ENCODE measurements around the gene DAB2IP.

Gene DAB2IP

GRCh38 chr9:121667214-121667613, 15.8 kb downstream of the DAB2IP start:
- 100% methylated on average over 6 of the region's 6 CpGs for WGBS (ENCODE audit: insufficient coverage)
- ChIA-PET CTCF (interaction anchor here (0.8 kb wide), 1 partner anchor 21 kb away, joined by 3 read pairs; no protein-coding TSS in a partner anchor), POLR2A (no interaction called here)
- DNase-seq = no peak
- no peaks in the 10 kb centered on the region for H3K36me3 ChIP-seq (ENCODE audit: control insufficient read depth in 4 of 4, insufficient read depth in 4 of 4, low read length in 3 of 4)
- H3K9me3 ChIP-seq (ENCODE audit: control extremely low read depth in 1 of 5, control insufficient read depth in 4 of 5, insufficient read depth in 2 of 5, low read depth in 1 of 5, low read length in 4 of 5) = no peaks in the 10 kb centered on the region
- no peak overlapping the region for H3K27ac ChIP-seq (ENCODE audit: insufficient read depth in 1 of 2, low read depth in 1 of 2, low read length in 2 of 2, poor library complexity in 1 of 2, severe bottlenecking in 2 of 2)
- no peak overlapping the region for H3K4me3 ChIP-seq (ENCODE audit: control insufficient read depth in 1 of 7, extremely low read depth in 1 of 7, insufficient read depth in 4 of 7, low read depth in 2 of 7, low read length in 6 of 7)
- H3K4me1 ChIP-seq (ENCODE audit: control extremely low read depth in 1 of 4, control insufficient read depth in 4 of 4, insufficient read depth in 4 of 4, low read length in 3 of 4) = no peaks in the 10 kb centered on the region
- peaks cover 0 to 3% (median 0%) of the 10 kb centered on the region in 5 experiments for H3K27me3 ChIP-seq (replicated peaks in 2 of 5; ENCODE audit: control insufficient read depth in 4 of 5, insufficient read depth in 5 of 5, low read length in 4 of 5)

DNA sequence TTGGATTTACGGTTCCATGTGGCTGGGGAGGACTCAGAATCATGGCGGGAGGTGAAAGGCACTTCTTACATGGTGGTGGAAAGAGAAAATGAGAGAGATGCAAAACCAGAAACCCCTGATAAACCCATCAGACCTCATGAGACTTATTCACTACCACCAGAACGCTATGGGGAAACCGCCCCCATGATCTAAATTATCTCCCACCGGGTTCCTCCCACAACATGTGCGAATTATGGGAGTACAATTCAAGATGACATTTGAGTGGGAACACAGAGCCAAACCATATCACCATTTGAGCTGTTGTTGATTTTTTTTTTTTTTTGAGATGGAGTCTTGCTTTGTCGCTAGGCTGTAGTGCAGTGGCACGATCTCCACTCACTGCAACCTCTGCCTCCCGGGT, 16.5 kb downstream of the DAB2IP start:
- Histone ChIP-seq H3K27ac (ENCODE audit: insufficient read depth in 1 of 2, low read depth in 1 of 2, low read length in 2 of 2, poor library complexity in 1 of 2, severe bottlenecking in 2 of 2) (no peak overlapping the region), H3K27me3 (replicated peaks in 2 of 5; ENCODE audit: control insufficient read depth in 4 of 5, insufficient read depth in 5 of 5, low read length in 4 of 5) (peaks cover 0 to 3% (median 0%) of the 10 kb centered on the region in 5 experiments), H3K9me3 (ENCODE audit: control extremely low read depth in 1 of 5, control insufficient read depth in 4 of 5, insufficient read depth in 2 of 5, low read depth in 1 of 5, low read length in 4 of 5) (no peaks in the 10 kb centered on the region), H3K36me3 (ENCODE audit: control insufficient read depth in 4 of 4, insufficient read depth in 4 of 4, low read length in 3 of 4) (no peaks in the 10 kb centered on the region), H3K4me1 (ENCODE audit: control extremely low read depth in 1 of 4, control insufficient read depth in 4 of 4, insufficient read depth in 4 of 4, low read length in 3 of 4) (no peaks in the 10 kb centered on the region), H3K4me3 (ENCODE audit: control insufficient read depth in 1 of 7, extremely low read depth in 1 of 7, insufficient read depth in 4 of 7, low read depth in 2 of 7, low read length in 6 of 7) (no peak overlapping the region)
- CTCF ChIA-PET = no interaction called here
- DNase-seq = no peak
- POLR2A ChIA-PET = interaction anchor here (0.6 kb wide), 1 partner anchor 11 kb away, joined by 4 read pairs; no protein-coding TSS in a partner anchor
- WGBS (ENCODE audit: insufficient coverage) = 100% methylated on average over 6 of the region's 9 CpGs

GRCh38 chr9:121670431-121670830, 19.0 kb downstream of the DAB2IP start:
- H3K36me3 ChIP-seq (ENCODE audit: control insufficient read depth in 4 of 4, insufficient read depth in 4 of 4, low read length in 3 of 4) = no peaks in the 10 kb centered on the region
- H3K4me1 ChIP-seq (ENCODE audit: control extremely low read depth in 1 of 4, control insufficient read depth in 4 of 4, insufficient read depth in 4 of 4, low read length in 3 of 4) = peaks cover 0 to 6% (median 0%) of the 10 kb centered on the region in 4 experiments
- CTCF ChIA-PET = interaction anchor here (1.0 to 1.7 kb wide), 2 partner anchors 10 to 13 kb away, joined by 3 to 8 read pairs; no protein-coding TSS in a partner anchor
- POLR2A ChIA-PET = no interaction called here
- no peak overlapping the region for H3K27ac ChIP-seq (ENCODE audit: insufficient read depth in 1 of 2, low read depth in 1 of 2, low read length in 2 of 2, poor library complexity in 1 of 2, severe bottlenecking in 2 of 2)
- 98% methylated on average over 5 of the region's 5 CpGs for WGBS (ENCODE audit: insufficient coverage)
- no peak overlapping the region for H3K4me3 ChIP-seq (ENCODE audit: control insufficient read depth in 1 of 7, extremely low read depth in 1 of 7, insufficient read depth in 4 of 7, low read depth in 2 of 7, low read length in 6 of 7)
- no peaks in the 10 kb centered on the region for H3K9me3 ChIP-seq (ENCODE audit: control extremely low read depth in 1 of 5, control insufficient read depth in 4 of 5, insufficient read depth in 2 of 5, low read depth in 1 of 5, low read length in 4 of 5)
- no peak for DNase-seq
- H3K27me3 ChIP-seq (replicated peaks in 2 of 5; ENCODE audit: control insufficient read depth in 4 of 5, insufficient read depth in 5 of 5, low read length in 4 of 5) = peaks cover 0 to 2% (median 0%) of the 10 kb centered on the region in 5 experiments

GRCh38 chr9:121671612-121672155, 20.2 kb downstream of the DAB2IP start:
- no peaks in the 10 kb centered on the region for H3K9me3 ChIP-seq (ENCODE audit: control extremely low read depth in 1 of 5, control insufficient read depth in 4 of 5, insufficient read depth in 2 of 5, low read depth in 1 of 5, low read length in 4 of 5)
- peaks cover 0 to 6% (median 0%) of the 10 kb centered on the region in 4 experiments for H3K4me1 ChIP-seq (ENCODE audit: control extremely low read depth in 1 of 4, control insufficient read depth in 4 of 4, insufficient read depth in 4 of 4, low read length in 3 of 4)
- ChIA-PET POLR2A (no interaction called here), CTCF (interaction anchor here (1.7 to 17.8 kb wide), 3 partner anchors 12 to 32 kb away, joined by 8 to 154 read pairs (median 27); no protein-coding TSS in a partner anchor)
- 92% methylated on average over 4 of the region's 5 CpGs for WGBS (ENCODE audit: insufficient coverage)
- H3K36me3 ChIP-seq (ENCODE audit: control insufficient read depth in 4 of 4, insufficient read depth in 4 of 4, low read length in 3 of 4) = no peaks in the 10 kb centered on the region
- no peak overlapping the region for H3K27ac ChIP-seq (ENCODE audit: insufficient read depth in 1 of 2, low read depth in 1 of 2, low read length in 2 of 2, poor library complexity in 1 of 2, severe bottlenecking in 2 of 2)
- DNase-seq = no peak
- no peak overlapping the region for H3K4me3 ChIP-seq (ENCODE audit: control insufficient read depth in 1 of 7, extremely low read depth in 1 of 7, insufficient read depth in 4 of 7, low read depth in 2 of 7, low read length in 6 of 7)
- peaks cover 0 to 2% (median 0%) of the 10 kb centered on the region in 5 experiments for H3K27me3 ChIP-seq (replicated peaks in 2 of 5; ENCODE audit: control insufficient read depth in 4 of 5, insufficient read depth in 5 of 5, low read length in 4 of 5)

GRCh38 chr9:121672213-121672612, 20.8 kb downstream of the DAB2IP start:
- Histone ChIP-seq H3K36me3 (ENCODE audit: control insufficient read depth in 4 of 4, insufficient read depth in 4 of 4, low read length in 3 of 4) (no peaks in the 10 kb centered on the region), H3K9me3 (ENCODE audit: control extremely low read depth in 1 of 5, control insufficient read depth in 4 of 5, insufficient read depth in 2 of 5, low read depth in 1 of 5, low read length in 4 of 5) (no peaks in the 10 kb centered on the region), H3K4me3 (ENCODE audit: control insufficient read depth in 1 of 7, extremely low read depth in 1 of 7, insufficient read depth in 4 of 7, low read depth in 2 of 7, low read length in 6 of 7) (no peak overlapping the region), H3K27ac (ENCODE audit: insufficient read depth in 1 of 2, low read depth in 1 of 2, low read length in 2 of 2, poor library complexity in 1 of 2, severe bottlenecking in 2 of 2) (no peak overlapping the region), H3K4me1 (ENCODE audit: control extremely low read depth in 1 of 4, control insufficient read depth in 4 of 4, insufficient read depth in 4 of 4, low read length in 3 of 4) (peaks cover 0 to 6% (median 0%) of the 10 kb centered on the region in 4 experiments), H3K27me3 (replicated peaks in 2 of 5; ENCODE audit: control insufficient read depth in 4 of 5, insufficient read depth in 5 of 5, low read length in 4 of 5) (peaks cover 0 to 2% (median 0%) of the 10 kb centered on the region in 5 experiments)
- WGBS (ENCODE audit: insufficient coverage) = 94% methylated on average over 7 of the region's 7 CpGs
- no peak for DNase-seq
- ChIA-PET CTCF (interaction anchor here (4.0 to 17.8 kb wide), 2 partner anchors 12 to 32 kb away, joined by 27 to 154 read pairs; no protein-coding TSS in a partner anchor), POLR2A (no interaction called here)

GRCh38 chr9:121672986-121673385, 21.6 kb downstream of the DAB2IP start:
- Histone ChIP-seq H3K36me3 (ENCODE audit: control insufficient read depth in 4 of 4, insufficient read depth in 4 of 4, low read length in 3 of 4) (no peaks in the 10 kb centered on the region), H3K27me3 (replicated peaks in 2 of 5; ENCODE audit: control insufficient read depth in 4 of 5, insufficient read depth in 5 of 5, low read length in 4 of 5) (peaks cover 0 to 2% (median 0%) of the 10 kb centered on the region in 5 experiments), H3K4me1 (ENCODE audit: control extremely low read depth in 1 of 4, control insufficient read depth in 4 of 4, insufficient read depth in 4 of 4, low read length in 3 of 4) (peaks cover 0 to 6% (median 0%) of the 10 kb centered on the region in 4 experiments), H3K4me3 (ENCODE audit: control insufficient read depth in 1 of 7, extremely low read depth in 1 of 7, insufficient read depth in 4 of 7, low read depth in 2 of 7, low read length in 6 of 7) (no peak overlapping the region), H3K9me3 (ENCODE audit: control extremely low read depth in 1 of 5, control insufficient read depth in 4 of 5, insufficient read depth in 2 of 5, low read depth in 1 of 5, low read length in 4 of 5) (no peaks in the 10 kb centered on the region), H3K27ac (ENCODE audit: insufficient read depth in 1 of 2, low read depth in 1 of 2, low read length in 2 of 2, poor library complexity in 1 of 2, severe bottlenecking in 2 of 2) (no peak overlapping the region)
- ChIA-PET POLR2A (no interaction called here), CTCF (interaction anchor here (1.0 to 17.8 kb wide), 6 partner anchors 11 to 63 kb away, joined by 4 to 154 read pairs (median 5); no protein-coding TSS in a partner anchor)
- no peak for DNase-seq
- WGBS (ENCODE audit: insufficient coverage) = no CpG with 5 or more reads among the region's 1 CpG

DNA sequence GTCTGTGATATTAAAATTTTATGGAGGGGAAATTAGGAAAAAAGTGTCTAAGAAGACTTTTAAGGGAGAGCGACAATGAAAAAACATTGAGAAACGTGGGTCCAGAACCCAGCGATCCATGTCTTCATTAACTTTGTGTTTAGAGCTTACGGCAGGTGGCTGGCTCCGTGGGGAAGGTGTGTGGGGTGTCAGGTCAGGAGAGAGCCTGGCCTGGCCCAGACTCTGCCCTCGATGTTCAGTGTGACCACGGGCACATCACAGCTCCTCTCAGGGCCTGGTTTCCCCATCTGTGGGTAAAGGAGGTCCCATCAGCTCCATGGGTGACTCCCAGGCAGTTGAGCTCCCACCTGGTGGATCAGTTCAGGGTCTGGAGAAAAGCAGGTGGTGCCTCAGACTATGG, 22.1 kb downstream of the DAB2IP start:
- ChIA-PET POLR2A (no interaction called here), CTCF (interaction anchor here (0.6 to 17.8 kb wide), 8 partner anchors 11 to 64 kb away, joined by 3 to 154 read pairs (median 4); no protein-coding TSS in a partner anchor)
- Histone ChIP-seq H3K27me3 (replicated peaks in 2 of 5; ENCODE audit: control insufficient read depth in 4 of 5, insufficient read depth in 5 of 5, low read length in 4 of 5) (peaks cover 0 to 2% (median 0%) of the 10 kb centered on the region in 5 experiments), H3K27ac (ENCODE audit: insufficient read depth in 1 of 2, low read depth in 1 of 2, low read length in 2 of 2, poor library complexity in 1 of 2, severe bottlenecking in 2 of 2) (no peak overlapping the region), H3K4me3 (ENCODE audit: control insufficient read depth in 1 of 7, extremely low read depth in 1 of 7, insufficient read depth in 4 of 7, low read depth in 2 of 7, low read length in 6 of 7) (no peak overlapping the region), H3K9me3 (ENCODE audit: control extremely low read depth in 1 of 5, control insufficient read depth in 4 of 5, insufficient read depth in 2 of 5, low read depth in 1 of 5, low read length in 4 of 5) (no peaks in the 10 kb centered on the region), H3K4me1 (ENCODE audit: control extremely low read depth in 1 of 4, control insufficient read depth in 4 of 4, insufficient read depth in 4 of 4, low read length in 3 of 4) (peaks cover 0 to 6% (median 0%) of the 10 kb centered on the region in 4 experiments), H3K36me3 (ENCODE audit: control insufficient read depth in 4 of 4, insufficient read depth in 4 of 4, low read length in 3 of 4) (no peaks in the 10 kb centered on the region)
- WGBS (ENCODE audit: insufficient coverage) = 91% methylated on average over 6 of the region's 7 CpGs
- DNase-seq = no peak
